GM13976 (cell line): Measurements from ENCODE around the gene ERC1.
A peak's percentile ranks its signal among the peaks of the same experiment; 100 is the strongest.
"Not testable (repeated sequence)": the region's sequence is repeated elsewhere in the genome, so short reads cannot be mapped to it uniquely, and the experiment has no call there.

Source experiments
- DNase-seq: peaks from one replicate; pipeline ENCODE4 v3.0.0; 2012; ENCODE audit warnings: low spot score
- in situ Hi-C: fragments of 300-500 bp; cut with MboI; formaldehyde crosslinking; loops from one replicate; pipeline ENCODE4 v1.12.0; 2022; ENCODE audit warnings: low sequenced_read_pairs, mixed read lengths, inconsistent platforms; ENCODE audit not compliant: unreplicated experiment
- TF ChIP-seq, protein P1 (sequence below): IDR thresholded peaks from 2 replicates; pipeline ENCODE4 v1.5.1; 2012; ENCODE audit warnings: borderline replicate concordance, mild to moderate bottlenecking; ENCODE audit not compliant: insufficient read depth; ENCODE audit errors: extremely low read depth, missing control alignments, control extremely low read depth

Gene ERC1

DNA sequence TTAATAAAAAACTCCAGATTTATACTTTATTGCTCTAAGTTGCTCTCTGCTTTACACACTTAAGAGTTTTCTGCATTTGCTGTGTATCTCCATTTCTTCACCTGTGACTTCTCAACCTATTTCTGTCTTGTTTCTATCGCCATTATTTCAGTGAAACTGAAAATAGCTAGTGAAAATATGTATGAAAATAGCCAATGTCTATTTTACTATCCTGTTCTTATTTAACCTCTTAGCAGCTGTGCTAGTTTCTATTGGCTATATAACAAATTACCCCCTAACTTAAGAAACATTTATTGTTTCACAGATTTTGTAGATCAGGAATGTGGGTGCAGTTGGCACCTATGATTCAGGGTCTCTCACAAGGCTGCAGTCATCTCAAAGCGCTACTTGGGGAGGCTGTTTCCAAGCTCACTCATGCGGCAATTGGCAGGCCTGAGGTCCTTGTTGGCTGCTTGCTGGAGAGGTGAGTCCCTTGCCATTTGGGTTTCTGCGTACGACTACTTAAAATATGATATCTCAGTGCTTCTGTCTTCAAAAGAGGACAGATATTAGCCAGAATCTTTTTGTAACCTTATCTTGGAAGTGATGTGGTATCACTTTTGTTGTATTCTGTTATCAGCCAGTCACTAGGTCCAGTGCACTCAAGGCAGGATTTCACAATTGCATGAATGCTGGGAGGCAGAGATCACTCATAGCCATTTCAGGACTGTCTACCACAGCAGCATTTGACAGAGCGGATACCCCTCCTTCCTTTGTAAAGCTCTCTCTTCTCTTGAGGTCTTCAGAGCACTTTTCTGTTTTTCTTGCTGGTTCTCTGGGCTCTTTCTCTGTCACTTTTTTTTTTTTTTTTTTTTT lies 7.2 kb downstream of the ERC1 start:
- peak; percentile 51 for DNase-seq
- TF ChIP-seq, protein P1, sequence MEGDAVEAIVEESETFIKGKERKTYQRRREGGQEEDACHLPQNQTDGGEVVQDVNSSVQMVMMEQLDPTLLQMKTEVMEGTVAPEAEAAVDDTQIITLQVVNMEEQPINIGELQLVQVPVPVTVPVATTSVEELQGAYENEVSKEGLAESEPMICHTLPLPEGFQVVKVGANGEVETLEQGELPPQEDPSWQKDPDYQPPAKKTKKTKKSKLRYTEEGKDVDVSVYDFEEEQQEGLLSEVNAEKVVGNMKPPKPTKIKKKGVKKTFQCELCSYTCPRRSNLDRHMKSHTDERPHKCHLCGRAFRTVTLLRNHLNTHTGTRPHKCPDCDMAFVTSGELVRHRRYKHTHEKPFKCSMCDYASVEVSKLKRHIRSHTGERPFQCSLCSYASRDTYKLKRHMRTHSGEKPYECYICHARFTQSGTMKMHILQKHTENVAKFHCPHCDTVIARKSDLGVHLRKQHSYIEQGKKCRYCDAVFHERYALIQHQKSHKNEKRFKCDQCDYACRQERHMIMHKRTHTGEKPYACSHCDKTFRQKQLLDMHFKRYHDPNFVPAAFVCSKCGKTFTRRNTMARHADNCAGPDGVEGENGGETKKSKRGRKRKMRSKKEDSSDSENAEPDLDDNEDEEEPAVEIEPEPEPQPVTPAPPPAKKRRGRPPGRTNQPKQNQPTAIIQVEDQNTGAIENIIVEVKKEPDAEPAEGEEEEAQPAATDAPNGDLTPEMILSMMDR: no peak
- in situ Hi-C loops: no loop called here

DNA sequence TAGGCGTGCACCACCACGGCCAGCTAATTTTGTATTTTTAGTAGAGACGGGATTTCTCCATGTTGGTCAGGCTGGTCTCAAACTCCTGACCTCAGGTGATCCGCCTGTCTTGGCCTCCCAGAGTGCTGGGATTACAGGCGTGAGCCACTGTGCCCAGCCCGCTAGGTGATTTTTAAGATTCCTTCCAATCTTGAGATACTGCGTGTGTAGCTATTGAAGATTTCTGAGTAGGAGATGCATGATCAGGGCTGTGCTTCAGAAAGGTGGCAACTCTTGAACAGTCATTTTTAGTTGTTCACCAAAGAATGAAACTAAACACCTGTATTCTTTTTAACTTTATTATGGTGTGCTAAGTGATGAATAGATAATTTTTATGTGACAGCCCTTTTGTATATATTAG lies 8.7 kb downstream of the ERC1 start:
- in situ Hi-C loops: not testable (repeated sequence)

DNA sequence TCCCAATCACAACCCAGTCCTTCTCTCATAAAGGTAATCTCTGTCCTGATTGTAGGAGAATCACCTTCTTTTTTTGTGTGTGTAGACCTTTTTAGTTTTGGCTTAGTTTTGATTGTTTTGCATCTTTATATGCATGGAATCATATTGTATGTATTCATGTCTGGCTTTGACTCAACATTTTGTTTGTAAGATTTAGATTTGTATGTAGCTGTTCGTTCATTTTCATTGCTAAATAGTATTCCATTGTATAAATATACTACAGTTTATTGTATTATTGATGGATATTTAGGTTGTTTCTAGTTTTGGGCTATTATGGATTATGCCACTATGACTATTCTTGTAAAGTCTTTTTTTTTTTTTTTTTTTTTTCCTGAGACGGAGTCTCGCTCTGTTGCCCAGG lies 10.5 kb downstream of the ERC1 start:
- TF ChIP-seq, protein P1: no peak
- in situ Hi-C loops: no loop called here
- DNase-seq: no peak

More for the DNA sequence above, 8.7 kb downstream of the ERC1 start:
- not testable (repeated sequence) for DNase-seq

GRCh38 chr12:1003600-1004271 lies 12.7 kb downstream of the ERC1 start:
- TF ChIP-seq, protein P1: no peak
- no peak for DNase-seq
- in situ Hi-C loops: no loop called here

GRCh38 chr12:1006255-1006654 lies 15.2 kb downstream of the ERC1 start:
- no peak for DNase-seq
- in situ Hi-C loops: no loop called here
- TF ChIP-seq, protein P1: no peak

DNA sequence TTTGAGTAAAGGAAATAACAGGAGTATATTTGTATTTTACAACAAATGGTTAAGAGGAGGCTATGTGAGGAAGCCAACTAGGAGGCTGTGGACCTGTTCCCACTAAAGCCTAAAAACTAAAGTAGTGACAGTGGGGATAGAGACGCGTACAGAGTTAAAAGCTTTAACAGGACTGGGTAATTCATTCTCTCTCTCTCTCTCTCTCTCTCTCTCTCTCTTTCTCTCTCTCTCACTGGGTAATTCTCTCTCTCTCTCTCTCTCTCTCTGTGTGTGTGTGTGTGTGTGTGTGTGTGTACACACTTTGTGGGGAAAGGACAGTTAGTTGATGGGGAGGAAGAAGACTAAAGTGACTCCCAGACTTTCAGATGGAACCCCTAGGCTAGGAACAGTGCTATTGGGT lies 16.3 kb downstream of the ERC1 start:
- in situ Hi-C loops: no loop called here
- TF ChIP-seq, protein P1: no peak
- DNase-seq: no peak

GRCh38 chr12:1007994-1008393 lies 17.0 kb downstream of the ERC1 start:
- TF ChIP-seq, protein P1: no peak
- DNase-seq: no peak
- in situ Hi-C loops: no loop called here
